ENCODE data around the gene ARHGEF25.

- TF ChIP-seq CTCF (conservative IDR thresholded peaks at IDR 0.05; ENCODE audit: low read depth, low read length) (no peak), CHD1 (IDR thresholded peaks at IDR 0.05; ENCODE audit: low read depth, low read length) (no peak), POLR2A (IDR thresholded peaks at IDR 0.05; ENCODE audit: low read depth, low read length) (no peak), RAD21 (IDR thresholded peaks at IDR 0.05; ENCODE audit: low read length) (no peak), RFX5 (IDR thresholded peaks at IDR 0.05; ENCODE audit: low read depth, low read length) (no peak), MAFK (IDR thresholded peaks at IDR 0.05; ENCODE audit: low read depth, low read length) (no peak), MXI1 (IDR thresholded peaks at IDR 0.05; ENCODE audit: borderline replicate concordance, low read depth, low read length) (no peak), MAZ (IDR thresholded peaks at IDR 0.05; ENCODE audit: borderline replicate concordance, low read depth, low read length) (no peak), FOS (IDR thresholded peaks at IDR 0.05; ENCODE audit: low read depth, low read length) (no peak), USF2 (IDR thresholded peaks at IDR 0.05; ENCODE audit: low read depth, low read length) (no peak), NFE2L2 (IDR thresholded peaks at IDR 0.05; ENCODE audit: low read depth, low read length) (no peak), BHLHE40 (IDR thresholded peaks at IDR 0.05; ENCODE audit: low read depth, low read length) (no peak), ELK1 (IDR thresholded peaks at IDR 0.05; ENCODE audit: borderline replicate concordance, low read depth, low read length) (no peak)
These were observed 46.5 kb downstream of the ARHGEF25 start for GRCh38 chr12:57657744-57658143.

Measured in IMR-90 (cell line).